ENCODE results near the gene RPS6KA5.

GRCh38 chr14:90883782-90884181 is 176.7 kb downstream of the RPS6KA5 start:
- no peak for TF ChIP-seq CTCF (IDR thresholded peaks at IDR 0.05)
- no peak for TF ChIP-seq ZFX (IDR thresholded peaks at IDR 0.05; ENCODE audit: borderline replicate concordance)
